Calu3 (cell line): ENCODE measurements around the gene APBA2. TPM values are rescaled to one million over a fixed set of nuclear protein-coding genes. Genes with fewer than 3 reads are reported as not detected.

Source experiments
- BruUV-seq: library from RNA; stranded (reverse); fragments of 400-500 nt; replicated peaks from 2 replicates; lab custom pipeline; 2021; lab: Mats Ljungman, UMichigan
- CTCF ChIA-PET: fragments of 300-600 bp; sonication (Branson Sonifier 250); formaldehyde crosslinking; loops from one replicate; lab custom pipeline; 2022; ENCODE audit warnings: antibody characterized with exemption; lab: Charles Lee
- DNase-seq: peaks from one replicate; pipeline ENCODE4 v3.0.0; 2022
- H3K27ac Mint-ChIP-seq: one replicate; pipeline ENCODE4 v1.8.0; 2022; ENCODE audit warnings: mixed read lengths; ENCODE audit not compliant: unreplicated experiment
- H3K27me3 Mint-ChIP-seq: one replicate; pipeline ENCODE4 v1.8.0; 2022; ENCODE audit warnings: mixed read lengths; ENCODE audit not compliant: unreplicated experiment
- H3K36me3 Mint-ChIP-seq: one replicate; pipeline ENCODE4 v1.8.0; 2022; ENCODE audit warnings: mild to moderate bottlenecking, moderate library complexity, mixed read lengths; ENCODE audit not compliant: insufficient read depth, unreplicated experiment
- H3K4me1 Mint-ChIP-seq: one replicate; pipeline ENCODE4 v1.8.0; 2022; ENCODE audit warnings: mild to moderate bottlenecking, low read depth, mixed read lengths; ENCODE audit not compliant: unreplicated experiment
- H3K4me3 Mint-ChIP-seq: one replicate; pipeline ENCODE4 v1.8.0; 2022; ENCODE audit warnings: mild to moderate bottlenecking, low read depth, moderate library complexity, mixed read lengths; ENCODE audit not compliant: unreplicated experiment
- H3K9me3 Mint-ChIP-seq: one replicate; pipeline ENCODE4 v1.8.0; 2022; ENCODE audit warnings: low read depth, mixed read lengths; ENCODE audit not compliant: unreplicated experiment
- intact Hi-C: fragments of 100-400 bp; cut with micrococcal nuclease; formaldehyde crosslinking; loops from one replicate; pipeline ENCODE4 v1.10.0; 2022; ENCODE audit not compliant: unreplicated experiment
- total RNA-seq: library from RNA; stranded (reverse); gene quantifications from 2 replicates; pipeline ENCODE4 v1.2.3, GENCODE V29; 2022
- TF ChIP-seq, protein P1 (sequence below): fragments of 200-600 bp; IDR thresholded peaks from one replicate; pipeline ENCODE4 v1.8.0; 2022; ENCODE audit warnings: antibody characterized with exemption; ENCODE audit not compliant: unreplicated experiment

Gene APBA2
- total RNA-seq, 1 experiment from 2014 or later = not detected

DNA sequence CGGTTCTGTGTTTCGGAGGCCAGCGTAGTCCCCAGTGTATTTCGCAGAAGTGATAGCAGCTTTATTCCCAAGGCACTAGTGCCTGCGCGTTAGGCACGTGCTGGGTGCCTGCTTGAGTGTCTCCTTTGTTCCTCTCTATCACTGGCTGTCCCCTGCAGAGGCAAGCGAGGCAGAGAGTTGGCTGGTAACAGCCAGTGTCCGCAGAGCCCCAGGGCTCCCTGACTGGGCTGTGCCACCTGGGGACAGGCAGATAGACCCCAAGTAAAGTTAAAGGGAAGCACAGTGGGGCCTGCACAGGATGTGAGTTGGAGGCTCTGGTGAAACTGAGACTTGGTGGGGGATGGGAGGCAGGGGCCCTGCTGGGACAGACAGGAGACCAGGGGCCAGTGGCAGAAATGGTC is 50.7 kb downstream of the APBA2 start:
- Mint-ChIP-seq H3K27me3 (no peaks in the 10 kb centered on the region), H3K4me3 (no peak overlapping the region), H3K4me1 (no peaks in the 10 kb centered on the region), H3K9me3 (peaks cover 5% of the 10 kb centered on the region), H3K27ac (no peak overlapping the region), H3K36me3 (no peaks in the 10 kb centered on the region)
- BruUV-seq = no TSS peak
- CTCF ChIA-PET = no interaction called here
- TF ChIP-seq, protein P1, sequence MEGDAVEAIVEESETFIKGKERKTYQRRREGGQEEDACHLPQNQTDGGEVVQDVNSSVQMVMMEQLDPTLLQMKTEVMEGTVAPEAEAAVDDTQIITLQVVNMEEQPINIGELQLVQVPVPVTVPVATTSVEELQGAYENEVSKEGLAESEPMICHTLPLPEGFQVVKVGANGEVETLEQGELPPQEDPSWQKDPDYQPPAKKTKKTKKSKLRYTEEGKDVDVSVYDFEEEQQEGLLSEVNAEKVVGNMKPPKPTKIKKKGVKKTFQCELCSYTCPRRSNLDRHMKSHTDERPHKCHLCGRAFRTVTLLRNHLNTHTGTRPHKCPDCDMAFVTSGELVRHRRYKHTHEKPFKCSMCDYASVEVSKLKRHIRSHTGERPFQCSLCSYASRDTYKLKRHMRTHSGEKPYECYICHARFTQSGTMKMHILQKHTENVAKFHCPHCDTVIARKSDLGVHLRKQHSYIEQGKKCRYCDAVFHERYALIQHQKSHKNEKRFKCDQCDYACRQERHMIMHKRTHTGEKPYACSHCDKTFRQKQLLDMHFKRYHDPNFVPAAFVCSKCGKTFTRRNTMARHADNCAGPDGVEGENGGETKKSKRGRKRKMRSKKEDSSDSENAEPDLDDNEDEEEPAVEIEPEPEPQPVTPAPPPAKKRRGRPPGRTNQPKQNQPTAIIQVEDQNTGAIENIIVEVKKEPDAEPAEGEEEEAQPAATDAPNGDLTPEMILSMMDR = no peak
- intact Hi-C loops = no loop called here
- no peak for DNase-seq

DNA sequence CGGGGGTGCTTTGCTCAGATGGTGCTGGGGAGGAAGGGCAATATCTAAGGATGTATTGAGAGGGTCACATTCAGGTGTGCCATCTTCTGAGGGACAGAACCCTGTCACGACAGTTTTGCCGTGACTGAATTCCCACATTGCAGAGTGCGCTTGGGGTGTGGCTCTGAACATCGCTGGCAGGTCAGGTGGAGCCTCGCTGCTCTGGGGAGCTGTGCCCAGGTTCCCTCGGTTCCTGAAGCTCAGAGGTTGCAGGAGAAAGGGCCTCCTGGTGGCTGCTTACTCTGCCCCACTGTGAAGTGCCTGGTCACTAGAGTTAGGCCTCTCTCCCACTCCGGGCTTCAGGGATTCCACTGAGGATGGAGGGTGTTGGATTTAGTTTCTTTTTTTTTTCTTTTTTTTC is 51.5 kb downstream of the APBA2 start:
- no peaks in the 10 kb centered on the region for H3K27me3 Mint-ChIP-seq
- no peak for DNase-seq
- H3K36me3 Mint-ChIP-seq = no peaks in the 10 kb centered on the region
- TF ChIP-seq, protein P1 = no peak
- intact Hi-C loops = no loop called here
- CTCF ChIA-PET = no interaction called here
- no peak overlapping the region for H3K4me3 Mint-ChIP-seq
- no peak overlapping the region for H3K27ac Mint-ChIP-seq
- no peaks in the 10 kb centered on the region for H3K4me1 Mint-ChIP-seq
- H3K9me3 Mint-ChIP-seq = peaks cover 5% of the 10 kb centered on the region
- BruUV-seq = no TSS peak

DNA sequence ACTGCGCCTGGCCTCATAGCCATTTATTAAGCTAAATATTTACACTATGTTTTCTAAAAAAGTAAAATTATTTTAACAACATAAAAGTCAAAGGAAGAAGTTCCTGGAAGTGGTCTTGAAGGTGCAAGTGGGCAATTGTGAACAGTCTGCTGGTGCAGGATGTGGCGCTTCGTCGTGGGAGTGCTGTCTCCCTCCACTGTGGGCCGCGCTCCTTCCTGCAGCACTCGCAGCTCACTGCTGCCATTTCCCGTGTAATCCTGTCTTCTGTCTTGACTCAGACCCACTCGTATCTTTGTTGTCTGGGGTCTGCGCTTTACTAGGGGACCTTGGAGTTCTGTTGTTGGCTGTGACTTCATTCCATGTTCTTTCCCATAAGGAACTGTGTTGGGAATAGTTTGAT is 56.3 kb downstream of the APBA2 start:
- intact Hi-C loops = no loop called here
- H3K9me3 Mint-ChIP-seq = peaks cover 5% of the 10 kb centered on the region
- no peak overlapping the region for H3K4me3 Mint-ChIP-seq
- TF ChIP-seq, protein P1 = no peak
- CTCF ChIA-PET = no interaction called here
- H3K4me1 Mint-ChIP-seq = no peaks in the 10 kb centered on the region
- no peak overlapping the region for H3K27ac Mint-ChIP-seq
- DNase-seq = no peak
- no TSS peak for BruUV-seq
- H3K27me3 Mint-ChIP-seq = no peaks in the 10 kb centered on the region
- H3K36me3 Mint-ChIP-seq = no peaks in the 10 kb centered on the region

DNA sequence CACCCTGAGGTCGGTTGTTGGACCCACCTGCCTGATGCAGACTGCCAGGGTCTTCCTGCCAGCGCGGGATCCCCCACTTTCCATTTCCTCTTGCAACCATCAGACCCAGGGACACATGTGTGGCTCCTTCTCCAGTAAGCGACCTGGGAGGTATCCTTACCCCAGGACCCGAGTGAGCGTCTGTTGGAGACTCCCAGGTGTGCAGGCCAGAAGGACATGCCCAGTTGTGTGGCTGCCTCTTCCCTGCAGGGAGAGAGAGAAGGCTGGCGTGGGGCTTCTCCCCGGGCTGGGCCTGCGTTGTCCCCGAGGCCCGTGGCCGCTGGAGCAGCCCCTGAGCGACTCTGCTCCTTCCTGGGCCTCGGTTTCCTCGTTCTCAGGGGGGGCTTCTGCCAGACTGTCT is 56.8 kb downstream of the APBA2 start:
- CTCF ChIA-PET = no interaction called here
- BruUV-seq = no TSS peak
- intact Hi-C loops = no loop called here
- peaks cover 5% of the 10 kb centered on the region for H3K9me3 Mint-ChIP-seq
- TF ChIP-seq, protein P1 = no peak
- H3K36me3 Mint-ChIP-seq = no peaks in the 10 kb centered on the region
- no peaks in the 10 kb centered on the region for H3K27me3 Mint-ChIP-seq
- H3K4me3 Mint-ChIP-seq = no peak overlapping the region
- no peaks in the 10 kb centered on the region for H3K4me1 Mint-ChIP-seq
- no peak for DNase-seq
- H3K27ac Mint-ChIP-seq = no peak overlapping the region
